WERI-Rb-1 (cell line): ENCODE data around the gene MTX2.

ENCODE experiments used
- DNase-seq: peaks from one replicate; pipeline ENCODE4 v3.0.0-alpha.2; 2020
- H3K27ac ChIP-seq: fragments of 250-450 bp; sonication (Bioruptor Pico); 2 replicates; pipeline ENCODE4 v1.5.1; 2020; ENCODE audit warnings: mild to moderate bottlenecking, moderate library complexity
- H3K27me3 ChIP-seq: fragments of 250-450 bp; sonication (Bioruptor Pico); 2 replicates; pipeline ENCODE4 v1.5.1; 2021; ENCODE audit warnings: mild to moderate bottlenecking, low read depth, moderate library complexity; ENCODE audit not compliant: insufficient read depth, severe bottlenecking
- H3K36me3 ChIP-seq: fragments of 250-450 bp; sonication (Bioruptor Pico); 2 replicates; pipeline ENCODE4 v1.5.1; 2020; ENCODE audit warnings: mild to moderate bottlenecking, moderate library complexity
- H3K4me3 ChIP-seq: 2 replicates; pipeline ENCODE4 v1.5.1; 2011; ENCODE audit warnings: low read depth, mild to moderate bottlenecking, control low read depth, low read length
- H3K9me3 ChIP-seq: fragments of 250-450 bp; sonication (Bioruptor Pico); 2 replicates; pipeline ENCODE4 v1.5.1; 2021; ENCODE audit warnings: mild to moderate bottlenecking, moderate library complexity; ENCODE audit not compliant: severe bottlenecking
- TF ChIP-seq, protein P1 (sequence below): IDR thresholded peaks from 2 replicates; pipeline ENCODE4 v1.5.1; 2011; ENCODE audit warnings: low read depth, mild to moderate bottlenecking, control low read depth, inconsistent platforms, low read length

MTX2 gene

DNA sequence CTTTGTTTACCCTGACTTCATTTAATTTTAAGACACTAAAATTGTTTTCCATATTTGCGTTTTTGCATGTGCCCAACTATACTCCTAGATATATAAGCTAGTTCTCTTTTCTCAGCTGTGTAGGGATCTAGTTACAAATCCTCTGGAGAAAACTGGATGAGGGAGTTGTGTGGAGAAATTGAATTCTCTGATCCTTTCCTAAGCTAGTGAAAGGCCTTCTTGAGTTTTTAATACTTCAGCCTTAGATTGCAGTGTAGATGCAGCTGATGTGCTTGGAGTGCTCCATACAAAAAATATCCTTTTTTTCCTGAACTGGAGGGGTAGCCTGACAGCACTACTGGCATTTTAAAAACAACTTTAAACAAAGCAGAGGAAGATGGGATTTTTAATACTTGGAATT is 8.6 kb upstream of the MTX2 start:
- TF ChIP-seq, protein P1, sequence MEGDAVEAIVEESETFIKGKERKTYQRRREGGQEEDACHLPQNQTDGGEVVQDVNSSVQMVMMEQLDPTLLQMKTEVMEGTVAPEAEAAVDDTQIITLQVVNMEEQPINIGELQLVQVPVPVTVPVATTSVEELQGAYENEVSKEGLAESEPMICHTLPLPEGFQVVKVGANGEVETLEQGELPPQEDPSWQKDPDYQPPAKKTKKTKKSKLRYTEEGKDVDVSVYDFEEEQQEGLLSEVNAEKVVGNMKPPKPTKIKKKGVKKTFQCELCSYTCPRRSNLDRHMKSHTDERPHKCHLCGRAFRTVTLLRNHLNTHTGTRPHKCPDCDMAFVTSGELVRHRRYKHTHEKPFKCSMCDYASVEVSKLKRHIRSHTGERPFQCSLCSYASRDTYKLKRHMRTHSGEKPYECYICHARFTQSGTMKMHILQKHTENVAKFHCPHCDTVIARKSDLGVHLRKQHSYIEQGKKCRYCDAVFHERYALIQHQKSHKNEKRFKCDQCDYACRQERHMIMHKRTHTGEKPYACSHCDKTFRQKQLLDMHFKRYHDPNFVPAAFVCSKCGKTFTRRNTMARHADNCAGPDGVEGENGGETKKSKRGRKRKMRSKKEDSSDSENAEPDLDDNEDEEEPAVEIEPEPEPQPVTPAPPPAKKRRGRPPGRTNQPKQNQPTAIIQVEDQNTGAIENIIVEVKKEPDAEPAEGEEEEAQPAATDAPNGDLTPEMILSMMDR: no peak
- no peak overlapping the region for H3K4me3 ChIP-seq
- H3K9me3 ChIP-seq: no peaks in the 10 kb centered on the region
- peaks cover 2% of the 10 kb centered on the region for H3K27me3 ChIP-seq
- no peak for DNase-seq
- H3K36me3 ChIP-seq: no peaks in the 10 kb centered on the region
- H3K27ac ChIP-seq: no peak overlapping the region

DNA sequence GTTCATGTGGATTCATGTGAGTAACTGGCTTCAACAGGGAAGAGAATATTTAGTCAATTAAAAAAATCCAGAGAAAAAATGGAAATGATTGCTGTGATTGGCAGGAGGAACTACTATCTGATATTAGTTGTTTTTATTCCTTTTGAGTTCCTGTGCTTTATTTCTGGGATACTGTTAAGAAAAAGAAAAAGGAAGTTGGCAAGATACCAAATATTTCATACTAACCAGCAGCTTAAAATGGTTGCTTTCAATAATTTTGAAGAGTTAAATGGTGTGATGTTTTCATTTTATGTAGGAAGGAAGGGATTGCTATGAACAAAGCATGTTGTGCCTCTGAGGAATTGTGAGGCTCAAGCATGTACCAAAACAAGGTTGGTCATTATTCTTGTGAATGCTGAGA is 8.1 kb upstream of the MTX2 start:
- no peak for DNase-seq
- H3K4me3 ChIP-seq: no peak overlapping the region
- H3K9me3 ChIP-seq: no peaks in the 10 kb centered on the region
- H3K27ac ChIP-seq: no peak overlapping the region
- H3K36me3 ChIP-seq: no peaks in the 10 kb centered on the region
- peaks cover 2% of the 10 kb centered on the region for H3K27me3 ChIP-seq
- TF ChIP-seq, protein P1: no peak

DNA sequence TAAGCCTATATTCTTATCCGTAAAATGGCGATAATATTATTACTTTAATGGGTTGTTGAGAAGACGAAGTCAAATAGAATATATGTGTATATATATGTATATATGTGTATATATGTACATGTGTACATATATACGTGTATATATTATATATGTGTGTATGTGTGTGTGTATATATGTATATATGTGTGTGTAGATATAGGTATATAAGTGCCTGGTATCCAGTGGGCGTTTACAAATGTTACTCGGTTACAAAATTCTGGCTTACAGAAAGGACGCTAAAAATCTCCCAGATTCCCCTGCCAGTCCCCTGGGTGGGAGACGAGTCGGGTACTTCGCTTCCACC is 295 bp upstream of the MTX2 start:
- DNase-seq: no peak
- TF ChIP-seq, protein P1: no peak
- Histone ChIP-seq H3K4me3 (peak overlapping the region; percentile 98), H3K9me3 (no peaks in the 10 kb centered on the region), H3K27me3 (no peaks in the 10 kb centered on the region), H3K36me3 (peaks cover 4% of the 10 kb centered on the region), H3K27ac (peak overlapping the region; percentile 93)

DNA sequence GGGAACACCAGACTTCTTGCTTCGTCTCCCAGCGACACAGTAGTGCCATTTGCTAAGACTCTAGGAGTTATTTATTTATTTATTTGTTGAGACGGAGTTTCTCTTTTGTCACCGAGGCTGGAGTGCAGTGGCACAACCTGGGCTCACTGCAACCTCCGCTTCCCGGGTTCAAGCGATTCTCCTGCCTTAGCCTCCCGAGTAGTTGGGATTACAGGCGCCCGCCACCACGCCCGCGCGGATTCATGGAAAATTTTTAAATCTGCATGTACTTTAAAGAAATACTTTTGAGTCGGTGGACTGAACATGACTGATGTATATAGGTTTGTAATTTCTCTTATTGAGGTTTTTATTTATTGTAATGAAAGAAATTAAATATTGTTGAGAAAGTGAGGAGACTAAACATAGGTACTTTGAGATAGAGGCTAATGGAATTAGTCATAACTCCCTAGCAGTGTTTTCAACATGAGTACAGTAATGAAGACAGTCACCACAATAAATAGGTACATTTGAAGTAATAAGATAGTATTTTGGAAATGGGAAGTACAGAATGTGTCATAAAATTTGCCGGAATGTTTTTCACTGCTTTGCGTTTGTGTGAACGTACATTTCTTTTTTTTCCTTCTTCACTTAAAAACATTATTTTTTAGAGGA is 983 bp downstream of the MTX2 start:
- no peaks in the 10 kb centered on the region for H3K9me3 ChIP-seq
- no peak for DNase-seq
- peaks cover 4% of the 10 kb centered on the region for H3K36me3 ChIP-seq
- no peaks in the 10 kb centered on the region for H3K27me3 ChIP-seq
- TF ChIP-seq, protein P1: no peak
- H3K27ac ChIP-seq: peak overlapping the region; percentile 93; the same call in 1 of the 2 replicates
- H3K4me3 ChIP-seq: peak overlapping the region; percentile 98

DNA sequence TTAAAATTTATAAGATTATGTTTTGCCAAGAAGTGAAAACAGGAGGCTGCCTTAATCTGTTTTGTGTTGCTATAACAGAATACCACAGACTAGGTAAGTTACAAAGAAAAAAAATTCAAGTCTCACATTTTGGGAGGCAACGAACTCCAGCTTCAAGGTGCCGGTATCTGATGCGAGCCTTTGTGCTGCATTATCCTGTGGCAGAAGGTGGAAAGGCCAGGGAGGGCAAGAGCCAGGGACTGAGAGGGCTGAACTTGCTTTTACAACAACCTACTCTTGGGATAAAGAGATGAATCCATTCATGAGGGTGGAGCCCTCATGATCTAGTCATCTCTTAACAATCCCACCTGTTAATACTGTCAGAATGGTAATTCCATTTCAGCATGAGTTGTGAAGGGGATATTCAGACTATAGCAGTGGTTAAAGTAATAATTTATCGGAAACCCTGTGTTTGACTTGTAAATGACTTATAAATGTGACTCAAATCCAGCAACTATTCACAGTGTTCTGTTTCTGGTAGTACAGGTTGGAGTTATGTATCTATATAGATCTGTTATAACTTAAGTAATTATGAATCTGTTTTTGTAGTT is 3.7 kb downstream of the MTX2 start:
- H3K27ac ChIP-seq: no peak overlapping the region
- no peak for DNase-seq

More for the DNA sequence above, 3.7 kb downstream of the MTX2 start:
- H3K27me3 ChIP-seq: no peaks in the 10 kb centered on the region
- H3K9me3 ChIP-seq: no peaks in the 10 kb centered on the region
- TF ChIP-seq, protein P1: no peak
- H3K4me3 ChIP-seq: no peak overlapping the region
- H3K36me3 ChIP-seq: peaks cover 4% of the 10 kb centered on the region
